ENCODE results near the gene DGCR6L. TPM values are rescaled to one million over a fixed set of nuclear protein-coding genes. Genes with fewer than 3 reads are reported as not detected.

Gene DGCR6L
- polyA plus RNA-seq, 2 of the 4 experiments (the other 2 are of a cell fraction) = 17.9 to 26.1 TPM

DNA sequence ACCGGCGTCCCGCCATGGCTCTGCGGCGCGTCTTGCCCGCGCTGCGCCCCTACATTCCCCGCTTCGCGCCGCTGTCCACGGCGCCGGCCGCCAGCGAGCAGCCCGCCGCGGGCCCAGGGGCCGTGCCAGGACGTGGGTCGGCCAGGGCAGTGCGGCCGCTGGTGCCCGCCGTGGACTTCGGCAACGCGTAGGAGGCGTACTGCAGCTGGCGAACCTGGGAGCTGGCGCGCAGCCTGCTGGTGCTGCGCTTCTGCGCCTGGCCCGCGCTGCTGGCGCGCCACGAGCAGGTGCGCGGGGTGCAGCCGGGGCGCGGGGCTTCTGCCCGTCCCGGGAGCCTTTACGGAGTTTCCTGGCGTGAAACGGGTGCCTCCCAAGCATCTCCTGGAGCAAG lies 20.1 kb downstream of the DGCR6L start:
- Histone ChIP-seq H3K4me2 (peak overlapping the region; percentile 80), H3K4me3 (peak overlapping the region; percentile 72), H3K4me1 (no peaks in the 10 kb centered on the region), H3K9me3 (no peaks in the 10 kb centered on the region), H3K27ac (peak overlapping the region in 1 of 2 experiments; percentile 83; a peak in 4 of 6 replicates)
- no CpG with 5 or more reads among the region's 52 CpGs for WGBS (ENCODE audit: missing lambda C conversion rate)
- ATAC-seq = peak; percentile 46 to 57; a peak in 4 of 6 replicates
- DNase-seq (ENCODE audit: low read depth in 1 of 2, low spot score in 1 of 2) = no peak
- FAIRE-seq = no peak
- TF ChIP-seq, protein P1, sequence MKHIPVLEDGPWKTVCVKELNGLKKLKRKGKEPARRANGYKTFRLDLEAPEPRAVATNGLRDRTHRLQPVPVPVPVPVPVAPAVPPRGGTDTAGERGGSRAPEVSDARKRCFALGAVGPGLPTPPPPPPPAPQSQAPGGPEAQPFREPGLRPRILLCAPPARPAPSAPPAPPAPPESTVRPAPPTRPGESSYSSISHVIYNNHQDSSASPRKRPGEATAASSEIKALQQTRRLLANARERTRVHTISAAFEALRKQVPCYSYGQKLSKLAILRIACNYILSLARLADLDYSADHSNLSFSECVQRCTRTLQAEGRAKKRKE (CRISPR knock-in tag; IDR thresholded peaks at IDR 0.05; ENCODE audit: low read depth) = no peak
- TF ChIP-seq JUN (IDR thresholded peaks at IDR 0.05) (no peak), NFE2L2 (conservative IDR thresholded peaks at IDR 0.05; ENCODE audit: low read length) (no peak), POLR2A (IDR thresholded peaks at IDR 0.05; ENCODE audit: low read length) (peak; percentile 28; the same call in 1 of the 2 replicates), NPAS2 (CRISPR knock-in tag; IDR thresholded peaks at IDR 0.05; ENCODE audit: borderline replicate concordance) (no peak)
- CTCF ChIA-PET = interaction anchor here (1.5 kb wide), 1 partner anchor 17 kb away, joined by 4 read pairs; no protein-coding TSS in a partner anchor
- POLR2A ChIA-PET = no interaction called here

DNA sequence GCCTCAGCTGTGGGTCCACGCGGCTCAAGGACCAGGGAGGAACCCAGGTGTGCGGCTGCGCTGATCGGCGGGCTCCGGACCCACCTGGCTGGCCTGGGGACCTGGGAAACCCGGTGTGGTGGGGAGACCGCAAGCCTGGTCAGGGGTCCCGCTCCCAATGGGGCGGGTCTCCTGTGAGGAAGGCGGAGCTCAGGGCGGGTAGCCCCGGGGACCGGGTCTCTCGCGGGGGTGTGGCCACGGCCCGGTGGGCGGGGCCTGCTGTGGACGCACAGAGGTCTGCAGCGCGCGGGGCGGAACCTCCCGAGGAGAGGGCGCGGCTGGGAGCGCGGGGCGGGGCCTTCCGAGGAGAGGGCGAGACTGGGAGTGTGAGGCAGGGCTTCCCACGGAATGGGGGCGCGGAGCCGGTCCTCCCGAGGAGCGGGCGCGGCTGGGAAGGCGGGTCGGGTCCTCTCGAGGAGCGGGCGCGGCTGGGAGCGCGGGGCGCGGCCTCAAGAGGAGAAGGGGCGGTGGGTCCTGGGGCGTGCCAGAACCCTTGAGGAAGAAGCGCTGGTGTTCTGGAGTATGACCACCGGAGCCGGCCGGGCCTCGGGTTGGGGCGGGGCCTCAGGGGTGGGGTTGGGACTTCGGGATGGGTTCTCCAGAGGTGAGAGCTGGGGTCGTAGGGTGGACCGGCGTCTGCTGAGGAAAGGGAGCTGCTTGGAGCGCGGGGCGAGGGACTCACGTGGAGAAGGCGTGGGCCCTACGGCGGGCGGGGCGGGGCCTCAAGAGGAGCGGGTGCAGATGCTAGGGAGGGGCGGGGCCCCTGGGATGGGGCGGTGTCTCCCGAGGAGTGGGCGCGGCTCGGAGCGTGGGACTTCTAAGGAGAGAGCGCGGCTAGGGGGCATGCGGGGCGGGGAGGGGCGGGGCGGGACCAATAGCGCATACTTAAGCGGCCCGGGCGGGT lies 20.8 kb downstream of the DGCR6L start:
- FAIRE-seq (no peak), DNase-seq (ENCODE audit: low read depth in 1 of 2, low spot score in 1 of 2) (peak; percentile 35 to 84)

DNA sequence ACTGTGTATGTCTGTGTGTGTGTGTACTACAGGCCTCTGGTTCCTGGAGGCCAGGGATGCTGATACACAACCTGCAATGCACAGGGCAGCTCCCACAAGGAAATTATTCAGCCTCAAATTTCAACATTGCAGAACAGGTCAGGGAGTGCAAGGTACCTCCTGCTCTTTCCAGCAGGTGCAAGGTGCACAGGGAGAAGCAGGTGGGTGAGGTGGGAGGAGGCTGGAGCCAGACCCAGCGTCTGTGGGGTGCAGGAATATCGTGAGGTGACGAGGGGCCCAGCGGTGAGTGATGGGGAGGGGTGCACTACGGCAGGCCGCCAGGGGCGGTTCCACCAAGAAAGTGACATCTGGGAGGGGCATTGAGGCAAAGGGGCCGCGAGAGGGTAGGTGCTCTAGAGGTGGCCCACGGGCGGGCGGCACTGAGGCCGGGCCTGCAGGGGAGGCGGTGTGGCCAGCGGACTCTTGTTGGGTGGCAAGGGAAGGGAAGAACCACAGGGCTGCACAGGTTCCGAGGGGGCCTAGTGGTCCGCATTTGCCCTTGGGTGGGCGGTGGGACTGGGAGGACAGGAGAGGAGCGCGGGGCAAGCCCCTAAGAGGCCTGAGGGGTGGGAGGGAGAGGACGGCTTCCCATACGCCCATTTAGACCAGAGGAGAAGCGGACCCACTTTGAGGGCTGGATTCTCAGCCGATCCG lies 21.6 kb downstream of the DGCR6L start:
- H3K9me3 ChIP-seq = no peaks in the 10 kb centered on the region
- ChIA-PET CTCF (interaction anchor here (0.6 to 1.1 kb wide), 2 partner anchors 15 to 27 kb away, joined by 3 read pairs; no protein-coding TSS in a partner anchor), POLR2A (no interaction called here)
- no peaks in the 10 kb centered on the region for H3K4me1 ChIP-seq
- no peak for TF ChIP-seq RFX5 (IDR thresholded peaks at IDR 0.05)
- TF ChIP-seq ESRRA (IDR thresholded peaks at IDR 0.05; ENCODE audit: borderline replicate concordance, low read length) = no peak
- TF ChIP-seq CBX8 (IDR thresholded peaks at IDR 0.05) = no peak
- TF ChIP-seq, protein P2, sequence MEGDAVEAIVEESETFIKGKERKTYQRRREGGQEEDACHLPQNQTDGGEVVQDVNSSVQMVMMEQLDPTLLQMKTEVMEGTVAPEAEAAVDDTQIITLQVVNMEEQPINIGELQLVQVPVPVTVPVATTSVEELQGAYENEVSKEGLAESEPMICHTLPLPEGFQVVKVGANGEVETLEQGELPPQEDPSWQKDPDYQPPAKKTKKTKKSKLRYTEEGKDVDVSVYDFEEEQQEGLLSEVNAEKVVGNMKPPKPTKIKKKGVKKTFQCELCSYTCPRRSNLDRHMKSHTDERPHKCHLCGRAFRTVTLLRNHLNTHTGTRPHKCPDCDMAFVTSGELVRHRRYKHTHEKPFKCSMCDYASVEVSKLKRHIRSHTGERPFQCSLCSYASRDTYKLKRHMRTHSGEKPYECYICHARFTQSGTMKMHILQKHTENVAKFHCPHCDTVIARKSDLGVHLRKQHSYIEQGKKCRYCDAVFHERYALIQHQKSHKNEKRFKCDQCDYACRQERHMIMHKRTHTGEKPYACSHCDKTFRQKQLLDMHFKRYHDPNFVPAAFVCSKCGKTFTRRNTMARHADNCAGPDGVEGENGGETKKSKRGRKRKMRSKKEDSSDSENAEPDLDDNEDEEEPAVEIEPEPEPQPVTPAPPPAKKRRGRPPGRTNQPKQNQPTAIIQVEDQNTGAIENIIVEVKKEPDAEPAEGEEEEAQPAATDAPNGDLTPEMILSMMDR (IDR thresholded peaks at IDR 0.05) = no peak
- no peak for TF ChIP-seq HDAC2 (IDR thresholded peaks at IDR 0.05)
- FAIRE-seq = no peak
- H3K27ac ChIP-seq = no peak overlapping the region
- peak overlapping the region; percentile 80; the same call in 2 of the 3 replicates for H3K4me2 ChIP-seq
- 88% methylated on average over 16 of the region's 25 CpGs for WGBS (ENCODE audit: missing lambda C conversion rate)
- ATAC-seq = no peak
- no peak overlapping the region; the same call in 2 of the 3 replicates for H3K4me3 ChIP-seq
- DNase-seq (ENCODE audit: low read depth in 1 of 2, low spot score in 1 of 2) = no peak

More for the DNA sequence above, 20.8 kb downstream of the DGCR6L start:
- Histone ChIP-seq H3K4me1 (no peaks in the 10 kb centered on the region), H3K9me3 (no peaks in the 10 kb centered on the region), H3K4me2 (peak overlapping the region; percentile 80), H3K27ac (peak overlapping the region; percentile 65 to 83; a peak in 5 of 6 replicates), H3K4me3 (peak overlapping the region; percentile 72)
- ChIA-PET CTCF (interaction anchor here (0.6 to 1.5 kb wide), 3 partner anchors 14 to 28 kb away, joined by 3 to 4 read pairs (median 3); no protein-coding TSS in a partner anchor), POLR2A (no interaction called here)
- peak; percentile 83 to 93 for ATAC-seq
- TF ChIP-seq HEYL (CRISPR knock-in tag; IDR thresholded peaks at IDR 0.05) = no peak
- TF ChIP-seq, protein P3, sequence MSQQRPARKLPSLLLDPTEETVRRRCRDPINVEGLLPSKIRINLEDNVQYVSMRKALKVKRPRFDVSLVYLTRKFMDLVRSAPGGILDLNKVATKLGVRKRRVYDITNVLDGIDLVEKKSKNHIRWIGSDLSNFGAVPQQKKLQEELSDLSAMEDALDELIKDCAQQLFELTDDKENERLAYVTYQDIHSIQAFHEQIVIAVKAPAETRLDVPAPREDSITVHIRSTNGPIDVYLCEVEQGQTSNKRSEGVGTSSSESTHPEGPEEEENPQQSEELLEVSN (IDR thresholded peaks at IDR 0.05; ENCODE audit: borderline replicate concordance, low read depth) = peak; percentile 14; the same call in 1 of the 2 replicates
- TF ChIP-seq NR3C1 (IDR thresholded peaks at IDR 0.05) = no peak
- no CpG with 5 or more reads among the region's 90 CpGs for WGBS (ENCODE audit: missing lambda C conversion rate)
